Hepatocyte (in vitro differentiated cells): ENCODE measurements around the gene WDR75.

Source experiments
- CTCF ChIP-seq: fragments of 200-600 bp; sonication (generic); IDR thresholded peaks from 2 replicates; pipeline ENCODE4 v1.5.1; 2016; ENCODE audit warnings: antibody characterized with exemption, mild to moderate bottlenecking; ENCODE audit not compliant: poor library complexity
- EZH2 ChIP-seq: fragments of 200-600 bp; sonication (generic); IDR thresholded peaks from 2 replicates; pipeline ENCODE4 v1.6.1; 2016; ENCODE audit warnings: antibody characterized with exemption, mild to moderate bottlenecking, borderline replicate concordance
- EZH2phosphoT487 ChIP-seq: fragments of 200-600 bp; sonication (generic); IDR thresholded peaks from one replicate; pipeline ENCODE4 v1.6.1; 2018; ENCODE audit warnings: antibody characterized with exemption, mild to moderate bottlenecking, low read depth, moderate library complexity; ENCODE audit not compliant: unreplicated experiment, severe bottlenecking

- TF ChIP-seq CTCF = no peak
- TF ChIP-seq EZH2 = no peak
- TF ChIP-seq EZH2phosphoT487 = no peak
These were observed 418 bp downstream of the WDR75 start for GRCh38 chr2:189441709-189442074.
